SH-SY5Y (cell line): Measurements from ENCODE around the gene LTN1.

Experiments used
- GATA2 ChIP-seq: IDR thresholded peaks from 2 replicates; pipeline ENCODE4 v1.6.1; 2011; ENCODE audit warnings: mild to moderate bottlenecking, low read depth, low read length
- GATA3 ChIP-seq: IDR thresholded peaks from 2 replicates; pipeline ENCODE4 v1.6.1; 2011; ENCODE audit warnings: low read depth, mild to moderate bottlenecking, low read length, moderate library complexity

The LTN1 gene

GRCh38 chr21:28959367-28960099, 33.1 kb downstream of the LTN1 start:
- TF ChIP-seq GATA3 (no peak), GATA2 (no peak)

GRCh38 chr21:28953247-28953646, 39.4 kb downstream of the LTN1 start:
- TF ChIP-seq GATA3 = no peak
- TF ChIP-seq GATA2 = no peak

GRCh38 chr21:28952686-28953085, 40.0 kb downstream of the LTN1 start:
- TF ChIP-seq GATA2 (no peak), GATA3 (no peak)

- TF ChIP-seq GATA2 (no peak), GATA3 (no peak)
Observed at GRCh38 chr21:28949318-28949717, 43.4 kb downstream of the LTN1 start.

- TF ChIP-seq GATA3 (no peak), GATA2 (no peak)
Observed at GRCh38 chr21:28944296-28944695, 48.4 kb downstream of the LTN1 start.

- no peak for TF ChIP-seq GATA3
- TF ChIP-seq GATA2 = no peak
Observed at GRCh38 chr21:28943631-28944030, 49.0 kb downstream of the LTN1 start.

GRCh38 chr21:28938726-28939125, 54.0 kb downstream of the LTN1 start:
- 0 out of 2 replicates have a peak, but pooled peaks have one; percentile 23 for TF ChIP-seq GATA3
- peak; percentile 61; the same call in 1 of the 2 replicates for TF ChIP-seq GATA2

- no peak for TF ChIP-seq GATA3
- TF ChIP-seq GATA2 = no peak
Observed at GRCh38 chr21:28937737-28938136, 54.9 kb downstream of the LTN1 start.

- TF ChIP-seq GATA3 = no peak
- no peak for TF ChIP-seq GATA2
Observed at GRCh38 chr21:28936721-28937120, 56.0 kb downstream of the LTN1 start.

GRCh38 chr21:28936036-28936435, 56.6 kb downstream of the LTN1 start:
- TF ChIP-seq GATA3 (no peak), GATA2 (no peak)

- TF ChIP-seq GATA2 = no peak
- TF ChIP-seq GATA3 = no peak
Observed at GRCh38 chr21:28932717-28933116, 60.0 kb downstream of the LTN1 start.

GRCh38 chr21:28928578-28929420, 63.9 kb downstream of the LTN1 start:
- TF ChIP-seq GATA3 (no peak), GATA2 (no peak)

- TF ChIP-seq GATA2 = no peak
- TF ChIP-seq GATA3 = no peak
Observed at GRCh38 chr21:28927130-28927529, 65.5 kb downstream of the LTN1 start.

GRCh38 chr21:28923439-28923975, 69.2 kb downstream of the LTN1 start:
- TF ChIP-seq GATA2 (peak; percentile 8; the same call in 1 of the 2 replicates), GATA3 (0 out of 2 replicates have a peak, but pooled peaks have one; percentile 30)
